Mammary microvascular endothelial cell (primary cell): Measurements from ENCODE around the gene SPATA16. TPM values are rescaled to one million over a fixed set of nuclear protein-coding genes. Genes with fewer than 3 reads are reported as not detected.

Experiments
- total RNA-seq: library from RNA; depleted of rRNA; stranded (reverse); fragments of >200 nt; gene quantifications from 2 replicates; pipeline ENCODE4 v1.2.3, GENCODE V29; 2015

Gene SPATA16
- total RNA-seq = not detected in 2 replicates

GRCh38 chr3:173140986-173141385, at the start of gene SPATA16:
TSS of gene SPATA16 (minus strand) at chr3:173141235. CDS start at chr3:173117731, 23,504 bp downstream.

